Measurements from ENCODE around the gene ABLIM2. TPM values are rescaled to one million over a fixed set of nuclear protein-coding genes. Genes with fewer than 3 reads are reported as not detected.

Gene ABLIM2
- total RNA-seq, 1 experiment from 2014 or later = 1.0 TPM

DNA sequence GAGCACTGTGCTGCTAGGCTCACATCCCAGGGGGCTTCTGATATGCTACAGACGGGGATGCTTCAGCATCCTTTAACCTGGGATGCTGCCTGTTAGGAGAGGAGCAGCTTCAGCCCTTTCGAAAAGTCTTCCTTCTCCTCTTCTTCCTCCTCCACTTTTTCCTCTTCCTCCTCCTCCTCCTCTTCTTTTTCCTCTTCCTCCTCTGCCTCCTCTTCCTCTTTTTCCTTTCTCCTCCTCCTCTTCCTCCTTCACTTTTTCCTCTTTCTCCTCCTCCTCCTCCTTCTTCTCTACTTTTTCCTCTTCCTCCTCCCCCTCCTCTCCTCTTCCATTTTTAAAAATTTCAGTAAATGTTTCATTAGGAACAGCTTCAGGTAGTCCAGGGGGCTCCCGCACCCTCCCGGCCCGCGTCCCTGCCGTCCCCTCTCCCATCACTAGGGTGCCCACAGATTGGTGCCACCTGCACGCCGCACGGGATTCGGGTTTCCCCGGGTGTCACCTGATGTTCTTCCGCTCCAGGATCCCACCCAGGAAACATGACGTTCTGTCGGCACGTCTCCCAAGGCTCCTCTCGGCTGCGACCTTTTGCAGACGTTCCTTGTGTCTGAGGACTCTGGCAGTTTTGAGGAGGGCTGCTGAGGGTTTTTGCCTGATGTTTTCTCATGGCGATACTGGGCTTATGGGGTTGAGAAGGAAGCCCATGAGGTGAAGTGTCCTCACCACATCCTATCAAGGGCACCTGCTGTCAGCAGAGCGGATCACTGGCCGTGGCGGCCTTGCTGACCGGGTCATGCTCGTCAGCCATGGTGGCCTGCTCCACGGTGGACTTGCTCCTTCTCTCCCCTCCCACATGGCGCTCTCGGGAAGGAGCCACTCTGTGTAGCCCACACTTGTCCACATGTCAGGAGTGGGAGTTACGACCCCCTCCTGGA, 135.6 kb downstream of the ABLIM2 start:
- Histone ChIP-seq H3K23ac (ENCODE audit: insufficient read length, low read depth, low read length) (no peak overlapping the region), H3K4me1 (ENCODE audit: insufficient read depth, low read length) (no peaks in the 10 kb centered on the region; the same call in 1 of the 2 replicates), H3T11ph (ENCODE audit: low read length) (no peak overlapping the region), H3K9me3 (ENCODE audit: control insufficient read depth, low read depth, low read length) (no peaks in the 10 kb centered on the region), H3K9ac (ENCODE audit: extremely low read depth, insufficient read length, low read length) (no peak overlapping the region), H3K79me2 (ENCODE audit: insufficient read depth, low read length) (no peaks in the 10 kb centered on the region), H2BK120ac (ENCODE audit: low read depth, low read length, poor library complexity, severe bottlenecking) (no peak overlapping the region), H3K23me2 (ENCODE audit: insufficient read length, low read depth, low read length, poor library complexity, severe bottlenecking) (no peaks in the 10 kb centered on the region), H2BK20ac (ENCODE audit: low read depth, low read length, poor library complexity, severe bottlenecking) (no peak overlapping the region), H2AK5ac (ENCODE audit: insufficient read length, low read length) (no peak overlapping the region), H2BK12ac (ENCODE audit: insufficient read length, low read depth, low read length) (no peak overlapping the region), H2BK5ac (ENCODE audit: insufficient read length, low read length) (no peak overlapping the region), H4K8ac (replicated peaks; ENCODE audit: insufficient read length, low read depth, low read length) (no peak overlapping the region), H3K4ac (ENCODE audit: low read depth, low read length) (no peak overlapping the region), H4K20me1 (ENCODE audit: control insufficient read depth, insufficient read depth, insufficient read length) (no peaks in the 10 kb centered on the region), H3K56ac (ENCODE audit: insufficient read length, low read depth, low read length) (no peak overlapping the region), H3K4me2 (ENCODE audit: insufficient read depth, insufficient read length, low read length) (no peak overlapping the region), H3K27ac (ENCODE audit: insufficient read length, low read depth, low read length) (no peak overlapping the region), H4K91ac (ENCODE audit: insufficient read length, low read depth, low read length) (no peak overlapping the region), H3K27me3 (ENCODE audit: insufficient read depth, low read length) (no peaks in the 10 kb centered on the region), H3K18ac (ENCODE audit: insufficient read length, low read depth, low read length) (no peak overlapping the region), H2BK15ac (ENCODE audit: low read depth, low read length) (no peak overlapping the region), H3K79me1 (ENCODE audit: insufficient read depth, low read depth, low read length, poor library complexity, severe bottlenecking) (no peaks in the 10 kb centered on the region), H4K5ac (ENCODE audit: insufficient read length, low read depth, low read length) (no peak overlapping the region), H3K14ac (ENCODE audit: insufficient read depth, low read length) (no peak overlapping the region; the same call in 1 of the 2 replicates), H2AFZ (ENCODE audit: low read length) (no peak overlapping the region)
- H3K36me3 Mint-ChIP-seq (ENCODE audit: insufficient read depth in 1 of 3, low read depth in 3 of 3) = no peaks in the 10 kb centered on the region
- no CpG with 5 or more reads among the region's 29 CpGs for WGBS (ENCODE audit: extremely low coverage, insufficient read length, low lambda C conversion rate)
- no peak overlapping the region; a peak in 1 of 5 replicates for H3K4me3 Mint-ChIP-seq
- no peaks in the 10 kb centered on the region for H3K9me3 Mint-ChIP-seq
- no peak overlapping the region; a peak in 2 of 7 replicates for H3K27ac Mint-ChIP-seq
- peaks cover 17 to 24% of the 10 kb centered on the region in 2 experiments for H3K4me1 Mint-ChIP-seq
- H3K27me3 Mint-ChIP-seq (ENCODE audit: low read depth) = peaks cover 2% of the 10 kb centered on the region; the same call in 1 of the 2 replicates
- no peak for TF ChIP-seq CTCF (conservative IDR thresholded peaks at IDR 0.05)
- DNase-seq = no peak
